Neuronal stem cell (in vitro differentiated cells): ENCODE measurements around the gene OS9.

ENCODE experiments used
- DNase-seq: peaks from one replicate; pipeline ENCODE4 v3.0.0-alpha.2; 2013; ENCODE audit warnings: low spot score
- H2AFZ ChIP-seq: one replicate; pipeline ENCODE4 v1.6.1; 2013; ENCODE audit warnings: mild to moderate bottlenecking, low read length, inconsistent platforms
- H2AK5ac ChIP-seq: 2 replicates; pipeline ENCODE4 v1.6.1; 2013; ENCODE audit warnings: low read depth, mild to moderate bottlenecking, inconsistent platforms, low read length, moderate library complexity, mixed read lengths
- H2BK120ac ChIP-seq: 2 replicates; pipeline ENCODE4 v1.6.1; 2013; ENCODE audit warnings: low read depth, mild to moderate bottlenecking, inconsistent platforms, low read length, moderate library complexity, mixed read lengths
- H2BK12ac ChIP-seq: one replicate; pipeline ENCODE4 v1.6.1; 2013; ENCODE audit warnings: low read length, inconsistent platforms
- H2BK15ac ChIP-seq: 2 replicates; pipeline ENCODE4 v1.6.1; 2013; ENCODE audit warnings: mild to moderate bottlenecking, low read length, inconsistent platforms, mixed read lengths
- H2BK5ac ChIP-seq: one replicate; pipeline ENCODE4 v1.6.1; 2013; ENCODE audit warnings: inconsistent platforms, mild to moderate bottlenecking, low read length, moderate library complexity
- H3K14ac ChIP-seq: one replicate; pipeline ENCODE4 v1.6.1; 2013; ENCODE audit warnings: low read length, inconsistent platforms
- H3K18ac ChIP-seq: 2 replicates; pipeline ENCODE4 v1.6.1; 2013; ENCODE audit warnings: low read length, inconsistent platforms
- H3K23ac ChIP-seq: 2 replicates; pipeline ENCODE4 v1.6.1; 2013; ENCODE audit warnings: low read depth, mild to moderate bottlenecking, mixed read lengths, low read length, inconsistent platforms; ENCODE audit not compliant: poor library complexity
- H3K27ac ChIP-seq: replicated peaks from 3 replicates; pipeline ENCODE4 v1.5.1; 2013; ENCODE audit warnings: low read length, inconsistent platforms
- H3K27me3 ChIP-seq, 3 experiments: 2 replicates each; pipeline ENCODE4 v1.6.1; 2013; ENCODE audit warnings: low read length in 3 of 3, mild to moderate bottlenecking in 2 of 3, inconsistent platforms in 1 of 3, low read depth in 1 of 3, mixed read lengths in 1 of 3, moderate library complexity in 1 of 3; ENCODE audit not compliant: control insufficient read depth in 3 of 3, insufficient read depth in 3 of 3
- H3K36me3 ChIP-seq, 2 donors: replicated peaks in 1 of 2; 2 replicates each; pipeline ENCODE4 v1.6.1; 2013; ENCODE audit warnings: low read length in 2 of 2; ENCODE audit not compliant: control insufficient read depth in 2 of 2, insufficient read depth in 2 of 2
- H3K4ac ChIP-seq: 2 replicates; pipeline ENCODE4 v1.6.1; 2013; ENCODE audit warnings: inconsistent platforms, mild to moderate bottlenecking, low read length, moderate library complexity
- H3K4me1 ChIP-seq, 2 donors: 1 replicate in 1 of 2; 2 replicates in 1 of 2; pipeline ENCODE4 v1.6.1; 2013; ENCODE audit warnings: low read length in 2 of 2, low read depth in 1 of 2; ENCODE audit not compliant: control insufficient read depth in 2 of 2, insufficient read depth in 1 of 2
- H3K4me2 ChIP-seq: one replicate; pipeline ENCODE4 v1.6.1; 2013; ENCODE audit warnings: mild to moderate bottlenecking, low read length, inconsistent platforms; ENCODE audit not compliant: insufficient read depth, poor library complexity, severe bottlenecking
- H3K4me3 ChIP-seq, 2 donors: 2 replicates each; pipeline ENCODE4 v1.5.1; 2013; ENCODE audit warnings: low read length in 2 of 2, mild to moderate bottlenecking in 2 of 2, inconsistent platforms in 1 of 2, moderate library complexity in 1 of 2
- H3K79me1 ChIP-seq: one replicate; pipeline ENCODE4 v1.6.1; 2013; ENCODE audit warnings: low read depth, mild to moderate bottlenecking, inconsistent platforms, low read length, moderate library complexity
- H3K9ac ChIP-seq: one replicate; pipeline ENCODE4 v1.6.1; 2013; ENCODE audit warnings: mild to moderate bottlenecking, low read depth, low read length, inconsistent platforms; ENCODE audit not compliant: poor library complexity
- H3K9me3 ChIP-seq, 2 donors: replicated peaks in 1 of 2; 2 replicates each; pipeline versions ENCODE3 to v1.6.1; 2013; ENCODE audit warnings: low read length in 2 of 2, mild to moderate bottlenecking in 2 of 2, inconsistent platforms in 1 of 2, low read depth in 1 of 2, mixed read lengths in 1 of 2, moderate library complexity in 1 of 2; ENCODE audit not compliant: control insufficient read depth in 2 of 2, insufficient read depth in 1 of 2
- H4K8ac ChIP-seq: one replicate; pipeline ENCODE4 v1.6.1; 2013; ENCODE audit warnings: low read depth, mild to moderate bottlenecking, inconsistent platforms, low read length, moderate library complexity
- H4K91ac ChIP-seq: one replicate; pipeline ENCODE4 v1.6.1; 2013; ENCODE audit warnings: low read length, low read depth, mild to moderate bottlenecking, inconsistent platforms; ENCODE audit not compliant: poor library complexity
- WGBS, 2 donors: extraction: QIAGEN DNeasy Blood & Tissue Kit; methylation state at CpG; one replicate each; pipeline ENCODE4 v1.1.7; 2013; ENCODE audit warnings: missing lambda C conversion rate in 2 of 2, mixed read lengths in 1 of 2; ENCODE audit not compliant: insufficient read length in 2 of 2, insufficient replicate concordance in 1 of 2; ENCODE audit errors: extremely low coverage in 2 of 2; 5-methylcytosine and 5-hydroxymethylcytosine counted together

OS9 gene

DNA sequence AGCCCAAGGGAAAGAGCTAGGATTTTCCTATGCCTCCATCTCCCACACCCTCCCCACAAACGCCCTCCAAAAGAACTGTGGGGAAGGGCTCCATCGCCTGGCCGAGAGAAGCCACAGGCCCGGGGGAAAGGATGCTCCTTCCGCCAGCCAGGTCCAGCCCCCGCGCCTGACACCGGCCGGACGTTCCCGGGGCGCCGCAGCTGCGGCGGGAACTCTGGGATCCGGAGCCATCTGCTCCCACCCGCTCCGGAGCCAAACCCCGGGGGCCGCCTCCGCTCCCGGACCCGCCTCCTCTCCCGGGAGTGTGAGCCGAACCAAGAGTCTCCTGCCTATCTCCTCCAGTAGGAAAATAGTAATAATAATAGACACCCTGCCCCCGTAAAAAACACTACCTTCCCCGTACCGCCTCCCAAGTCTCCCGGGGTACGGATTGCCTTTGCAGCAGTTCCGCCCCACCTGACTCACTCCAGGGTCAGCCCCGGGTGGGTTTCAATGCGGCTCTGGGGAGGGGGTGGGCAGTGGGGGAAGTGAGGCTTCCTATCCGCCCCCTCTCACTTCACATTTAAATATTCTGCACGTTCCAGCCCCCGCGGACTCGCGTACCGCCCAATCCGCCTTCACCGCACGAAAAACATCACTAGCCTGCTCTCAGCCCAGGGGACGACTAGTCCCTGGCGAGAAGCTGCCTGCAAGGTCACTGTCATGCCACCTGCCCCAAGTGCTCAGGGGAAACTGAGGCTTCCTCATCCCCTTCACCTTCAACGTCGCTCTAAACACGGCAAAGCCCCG, 42.2 kb downstream of the OS9 start:
- H2BK15ac ChIP-seq, result no peak overlapping the region
- no peak overlapping the region for H3K27ac ChIP-seq
- WGBS, 2 donors, result no CpG with 5 or more reads among the region's 49 CpGs

GRCh38 chr12:57736741-57737466, 43.0 kb downstream of the OS9 start:
- no peaks in the 10 kb centered on the region for H3K79me1 ChIP-seq
- no peak overlapping the region for H3K9ac ChIP-seq
- no peak overlapping the region for H2BK12ac ChIP-seq
- peaks cover 18 to 34% of the 10 kb centered on the region in 2 donors for H3K4me1 ChIP-seq
- no peak overlapping the region for H2BK15ac ChIP-seq
- peaks cover 0 to 4% of the 10 kb centered on the region in 2 donors for H3K9me3 ChIP-seq
- H3K27ac ChIP-seq, result no peak overlapping the region
- peak overlapping the region; percentile 16 for H2AK5ac ChIP-seq
- no peak overlapping the region for H4K91ac ChIP-seq
- no peak overlapping the region for H3K4ac ChIP-seq
- peak overlapping the region; percentile 92 for H3K4me2 ChIP-seq
- H3K18ac ChIP-seq, result no peak overlapping the region
- H3K4me3 ChIP-seq, result peak overlapping the region in 1 of 2 donors; percentile 66
- H2AFZ ChIP-seq, result peak overlapping the region; percentile 92
- no peak overlapping the region for H2BK5ac ChIP-seq
- no peak overlapping the region for H2BK120ac ChIP-seq
- peaks cover 0 to 20% of the 10 kb centered on the region in 2 donors for H3K36me3 ChIP-seq
- H3K23ac ChIP-seq, result peak overlapping the region; percentile 70
- no peak for DNase-seq
- H4K8ac ChIP-seq, result no peak overlapping the region
- peak overlapping the region; percentile 66 for H3K14ac ChIP-seq
- H3K27me3 ChIP-seq, result peaks cover 3 to 91% (median 26%) of the 10 kb centered on the region in 3 experiments
- no CpG with 5 or more reads among the region's 31 CpGs for WGBS, 2 donors

More for the DNA sequence above, 42.2 kb downstream of the OS9 start:
- no peak overlapping the region for H2AK5ac ChIP-seq
- no peak overlapping the region for H2BK120ac ChIP-seq
- H3K4me1 ChIP-seq, result peaks cover 18 to 30% of the 10 kb centered on the region in 2 donors
- H2BK12ac ChIP-seq, result no peak overlapping the region
- peak overlapping the region in 1 of 2 donors; percentile 33 for H3K4me3 ChIP-seq
- peak overlapping the region; percentile 41 for H3K4me2 ChIP-seq
- no peak overlapping the region for H3K14ac ChIP-seq
- no peak for DNase-seq
- H3K9me3 ChIP-seq, result peaks cover 0 to 4% of the 10 kb centered on the region in 2 donors
- no peaks in the 10 kb centered on the region for H3K79me1 ChIP-seq
- no peak overlapping the region for H3K4ac ChIP-seq
- H4K8ac ChIP-seq, result no peak overlapping the region
- H3K36me3 ChIP-seq, result peaks cover 0 to 27% of the 10 kb centered on the region in 2 donors
- H3K9ac ChIP-seq, result no peak overlapping the region
- peak overlapping the region; percentile 92 for H2AFZ ChIP-seq
- peak overlapping the region; percentile 40 for H3K18ac ChIP-seq
- H3K23ac ChIP-seq, result peak overlapping the region; percentile 70
- no peak overlapping the region for H4K91ac ChIP-seq
- peaks cover 3 to 92% (median 26%) of the 10 kb centered on the region in 3 experiments for H3K27me3 ChIP-seq
- H2BK5ac ChIP-seq, result no peak overlapping the region

- no peak overlapping the region for H2BK5ac ChIP-seq
- H3K4ac ChIP-seq, result no peak overlapping the region
- H4K91ac ChIP-seq, result no peak overlapping the region
- H3K18ac ChIP-seq, result peak overlapping the region; percentile 91
- no peak overlapping the region for H2BK120ac ChIP-seq
- H2AK5ac ChIP-seq, result peak overlapping the region; percentile 44
- H3K27ac ChIP-seq, result no peak overlapping the region
- H3K36me3 ChIP-seq, result peaks cover 0 to 11% of the 10 kb centered on the region in 2 donors
- peaks cover 3 to 87% (median 26%) of the 10 kb centered on the region in 3 experiments for H3K27me3 ChIP-seq
- H3K9me3 ChIP-seq, result peaks cover 0 to 4% of the 10 kb centered on the region in 2 donors
- H4K8ac ChIP-seq, result no peak overlapping the region
- H2BK12ac ChIP-seq, result no peak overlapping the region
- H3K9ac ChIP-seq, result peak overlapping the region; percentile 47
- H2AFZ ChIP-seq, result peak overlapping the region; percentile 86
- no peak overlapping the region for H3K14ac ChIP-seq
- peak overlapping the region; percentile 92 for H3K4me2 ChIP-seq
- peak overlapping the region; percentile 53 for H3K23ac ChIP-seq
- no peaks in the 10 kb centered on the region for H3K79me1 ChIP-seq
- no peak for DNase-seq
- H3K4me1 ChIP-seq, result peaks cover 18 to 34% of the 10 kb centered on the region in 2 donors
- H2BK15ac ChIP-seq, result no peak overlapping the region
- H3K4me3 ChIP-seq, result peak overlapping the region; percentile 66 to 81
- no CpG with 5 or more reads among the region's 110 CpGs for WGBS, 2 donors
These were observed 43.8 kb downstream of the OS9 start for GRCh38 chr12:57737467-57738460.
